Measurements from ENCODE around the gene TRIM17. TPM values are rescaled to one million over a fixed set of nuclear protein-coding genes. Genes with fewer than 3 reads are reported as not detected.
"Not testable (repeated sequence)": the region's sequence is repeated elsewhere in the genome, so short reads cannot be mapped to it uniquely, and the experiment has no call there.

TRIM17 gene
- total RNA-seq, 1 donor from 2014 or later: 1.3 TPM

GRCh38 chr1:228443395-228443794 lies 26.7 kb upstream of the TRIM17 start:
- Mint-ChIP-seq H3K27ac (ENCODE audit: unreplicated experiment) (no peak overlapping the region), H3K27me3 (ENCODE audit: unreplicated experiment) (peaks cover 80% of the 10 kb centered on the region), H3K4me3 (ENCODE audit: unreplicated experiment) (no peak overlapping the region), H3K9me3 (ENCODE audit: unreplicated experiment) (no peaks in the 10 kb centered on the region), H3K36me3 (ENCODE audit: unreplicated experiment) (no peaks in the 10 kb centered on the region), H3K4me1 (ENCODE audit: unreplicated experiment) (peaks cover 11% of the 10 kb centered on the region)
- TF ChIP-seq CTCF (IDR thresholded peaks at IDR 0.05): no peak
- no peak for DNase-seq (ENCODE audit: extremely low spot score, unreplicated experiment)

- no peak for DNase-seq (ENCODE audit: extremely low spot score, unreplicated experiment)
- Mint-ChIP-seq H3K27me3 (ENCODE audit: unreplicated experiment) (peaks cover 64% of the 10 kb centered on the region), H3K36me3 (ENCODE audit: unreplicated experiment) (no peaks in the 10 kb centered on the region), H3K4me3 (ENCODE audit: unreplicated experiment) (no peak overlapping the region), H3K4me1 (ENCODE audit: unreplicated experiment) (peaks cover 9% of the 10 kb centered on the region), H3K9me3 (ENCODE audit: unreplicated experiment) (no peaks in the 10 kb centered on the region), H3K27ac (ENCODE audit: unreplicated experiment) (no peak overlapping the region)
- no peak for TF ChIP-seq CTCF (IDR thresholded peaks at IDR 0.05)
Observed at GRCh38 chr1:228440761-228441500, 24.3 kb upstream of the TRIM17 start.

- Mint-ChIP-seq H3K4me3 (ENCODE audit: unreplicated experiment) (no peak overlapping the region), H3K27ac (ENCODE audit: unreplicated experiment) (no peak overlapping the region), H3K4me1 (ENCODE audit: unreplicated experiment) (no peaks in the 10 kb centered on the region), H3K9me3 (ENCODE audit: unreplicated experiment) (no peaks in the 10 kb centered on the region), H3K36me3 (ENCODE audit: unreplicated experiment) (no peaks in the 10 kb centered on the region), H3K27me3 (ENCODE audit: unreplicated experiment) (peaks cover 60% of the 10 kb centered on the region)
- no peak for TF ChIP-seq CTCF (IDR thresholded peaks at IDR 0.05)
- no peak for DNase-seq (ENCODE audit: extremely low spot score, unreplicated experiment)
Observed at GRCh38 chr1:228438266-228438665, 21.6 kb upstream of the TRIM17 start.

GRCh38 chr1:228437424-228437962 lies 20.8 kb upstream of the TRIM17 start:
- Mint-ChIP-seq H3K36me3 (ENCODE audit: unreplicated experiment) (no peaks in the 10 kb centered on the region), H3K4me3 (ENCODE audit: unreplicated experiment) (no peak overlapping the region), H3K9me3 (ENCODE audit: unreplicated experiment) (no peaks in the 10 kb centered on the region), H3K4me1 (ENCODE audit: unreplicated experiment) (no peaks in the 10 kb centered on the region), H3K27me3 (ENCODE audit: unreplicated experiment) (peaks cover 60% of the 10 kb centered on the region), H3K27ac (ENCODE audit: unreplicated experiment) (no peak overlapping the region)
- DNase-seq (ENCODE audit: extremely low spot score, unreplicated experiment): no peak
- no peak for TF ChIP-seq CTCF (IDR thresholded peaks at IDR 0.05)

GRCh38 chr1:228434689-228435088 lies 18.0 kb upstream of the TRIM17 start:
- Mint-ChIP-seq H3K27ac (ENCODE audit: unreplicated experiment) (no peak overlapping the region), H3K27me3 (ENCODE audit: unreplicated experiment) (peaks cover 42% of the 10 kb centered on the region), H3K36me3 (ENCODE audit: unreplicated experiment) (no peaks in the 10 kb centered on the region), H3K4me1 (ENCODE audit: unreplicated experiment) (no peaks in the 10 kb centered on the region), H3K9me3 (ENCODE audit: unreplicated experiment) (no peaks in the 10 kb centered on the region), H3K4me3 (ENCODE audit: unreplicated experiment) (no peak overlapping the region)
- no peak for TF ChIP-seq CTCF (IDR thresholded peaks at IDR 0.05)
- no peak for DNase-seq (ENCODE audit: extremely low spot score, unreplicated experiment)

- not testable (repeated sequence) for DNase-seq (ENCODE audit: extremely low spot score, unreplicated experiment); H3K4me1 Mint-ChIP-seq (ENCODE audit: unreplicated experiment); H3K9me3 Mint-ChIP-seq (ENCODE audit: unreplicated experiment); H3K4me3 Mint-ChIP-seq (ENCODE audit: unreplicated experiment); H3K36me3 Mint-ChIP-seq (ENCODE audit: unreplicated experiment); H3K27ac Mint-ChIP-seq (ENCODE audit: unreplicated experiment)
- peaks cover 37% of the 10 kb centered on the region for H3K27me3 Mint-ChIP-seq (ENCODE audit: unreplicated experiment)
Observed at GRCh38 chr1:228433337-228434053, 16.8 kb upstream of the TRIM17 start.
